GM12801 (cell line): Measurements from ENCODE around the gene ATP2B2.

ENCODE experiments used
- TF ChIP-seq, protein P1 (sequence below): IDR thresholded peaks from one replicate; pipeline ENCODE4 v1.5.1; 2011; ENCODE audit warnings: control low read depth; ENCODE audit not compliant: insufficient read length; ENCODE audit errors: extremely low read depth

Gene ATP2B2

DNA sequence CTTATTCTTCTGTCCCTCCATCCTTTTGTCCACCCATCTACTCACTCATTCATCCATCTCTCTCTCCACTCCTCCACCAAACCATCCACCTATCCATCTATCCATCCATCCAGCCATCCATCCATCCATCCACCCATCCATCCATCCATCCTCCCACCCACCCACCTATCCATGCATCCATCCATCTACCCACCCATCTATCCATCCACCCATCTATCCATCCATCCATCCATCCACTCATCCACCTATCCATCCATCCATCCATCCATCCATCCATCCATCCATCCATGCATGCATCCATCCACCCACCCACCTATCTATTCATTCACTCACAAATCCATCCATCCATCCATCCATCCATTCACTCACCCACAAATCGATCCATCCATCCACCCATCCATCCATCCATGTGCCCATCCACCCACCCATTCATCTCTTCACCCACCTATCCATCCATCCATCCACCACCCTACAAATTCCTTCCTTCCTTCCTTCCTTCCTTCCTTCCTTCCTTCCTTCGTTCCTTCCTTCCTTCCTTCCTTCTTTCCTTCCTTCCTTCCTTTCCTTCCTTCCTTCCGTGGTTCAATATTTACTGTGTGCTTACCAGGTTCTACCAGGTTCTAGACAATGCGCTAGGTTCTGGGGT, 17.3 kb downstream of the ATP2B2 start:
- TF ChIP-seq, protein P1, sequence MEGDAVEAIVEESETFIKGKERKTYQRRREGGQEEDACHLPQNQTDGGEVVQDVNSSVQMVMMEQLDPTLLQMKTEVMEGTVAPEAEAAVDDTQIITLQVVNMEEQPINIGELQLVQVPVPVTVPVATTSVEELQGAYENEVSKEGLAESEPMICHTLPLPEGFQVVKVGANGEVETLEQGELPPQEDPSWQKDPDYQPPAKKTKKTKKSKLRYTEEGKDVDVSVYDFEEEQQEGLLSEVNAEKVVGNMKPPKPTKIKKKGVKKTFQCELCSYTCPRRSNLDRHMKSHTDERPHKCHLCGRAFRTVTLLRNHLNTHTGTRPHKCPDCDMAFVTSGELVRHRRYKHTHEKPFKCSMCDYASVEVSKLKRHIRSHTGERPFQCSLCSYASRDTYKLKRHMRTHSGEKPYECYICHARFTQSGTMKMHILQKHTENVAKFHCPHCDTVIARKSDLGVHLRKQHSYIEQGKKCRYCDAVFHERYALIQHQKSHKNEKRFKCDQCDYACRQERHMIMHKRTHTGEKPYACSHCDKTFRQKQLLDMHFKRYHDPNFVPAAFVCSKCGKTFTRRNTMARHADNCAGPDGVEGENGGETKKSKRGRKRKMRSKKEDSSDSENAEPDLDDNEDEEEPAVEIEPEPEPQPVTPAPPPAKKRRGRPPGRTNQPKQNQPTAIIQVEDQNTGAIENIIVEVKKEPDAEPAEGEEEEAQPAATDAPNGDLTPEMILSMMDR = no peak

DNA sequence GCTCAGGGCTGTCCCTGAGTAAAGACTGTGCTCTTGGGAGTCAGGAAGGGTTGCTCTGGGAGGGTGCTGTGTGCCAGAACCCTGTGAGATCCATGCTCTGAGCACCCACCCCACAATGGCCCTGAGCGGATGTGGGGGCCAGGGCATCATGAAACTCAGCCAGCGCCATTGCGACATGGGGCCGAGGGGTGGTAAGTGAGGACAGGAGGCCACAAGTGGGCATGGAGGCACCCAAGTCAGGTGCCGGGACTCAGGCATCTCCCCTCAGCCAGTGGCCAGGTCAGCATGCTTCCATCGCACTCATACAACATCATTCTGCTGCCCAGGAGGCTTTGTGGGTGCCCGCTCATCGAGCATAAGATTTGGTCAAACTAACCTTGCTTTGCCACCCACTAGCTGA, 19.6 kb downstream of the ATP2B2 start:
- TF ChIP-seq, protein P1 = no peak

DNA sequence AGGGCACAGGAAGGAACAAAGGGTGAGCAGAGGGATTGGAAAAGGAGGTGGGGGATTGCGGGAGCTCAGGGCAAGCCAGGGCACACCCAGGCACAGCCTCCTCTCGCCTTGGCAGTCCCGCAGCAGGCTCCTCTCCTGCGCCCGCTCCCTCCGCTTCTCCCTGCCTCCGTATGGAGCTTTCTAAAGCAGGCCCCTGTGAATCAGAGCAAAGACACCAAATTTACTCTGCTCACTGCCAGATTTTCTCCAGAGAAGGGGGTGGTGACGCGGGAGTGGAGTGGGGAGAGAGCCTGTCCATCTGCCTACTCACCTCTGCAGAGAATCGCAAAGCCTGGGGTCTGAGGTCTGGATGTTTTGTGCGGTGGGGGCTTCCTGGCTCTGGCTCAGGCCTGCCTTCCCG, 20.0 kb downstream of the ATP2B2 start:
- TF ChIP-seq, protein P1 = no peak

DNA sequence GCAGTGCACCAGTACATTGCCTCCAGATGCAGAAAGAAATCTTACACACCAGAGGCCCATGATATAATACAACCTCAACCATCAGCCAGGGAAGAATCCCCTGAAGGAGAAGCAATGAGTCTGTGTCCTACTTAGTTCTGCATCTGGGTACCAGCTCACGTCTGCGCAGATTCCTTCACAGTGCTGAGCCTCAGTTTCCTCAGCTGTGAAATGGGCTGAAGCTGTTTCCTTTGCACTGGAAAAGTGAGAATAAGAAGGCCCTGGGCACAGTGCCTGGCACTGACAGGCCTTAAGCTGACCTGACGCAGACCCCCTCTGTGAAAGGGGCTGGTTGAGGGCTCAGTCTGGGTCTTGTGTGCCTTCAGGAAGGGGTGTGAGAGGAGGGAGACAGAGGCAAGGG, 20.7 kb downstream of the ATP2B2 start:
- TF ChIP-seq, protein P1 = no peak

- TF ChIP-seq, protein P1 = no peak
These were observed 21.6 kb downstream of the ATP2B2 start for GRCh38 chr3:10483686-10484345.

DNA sequence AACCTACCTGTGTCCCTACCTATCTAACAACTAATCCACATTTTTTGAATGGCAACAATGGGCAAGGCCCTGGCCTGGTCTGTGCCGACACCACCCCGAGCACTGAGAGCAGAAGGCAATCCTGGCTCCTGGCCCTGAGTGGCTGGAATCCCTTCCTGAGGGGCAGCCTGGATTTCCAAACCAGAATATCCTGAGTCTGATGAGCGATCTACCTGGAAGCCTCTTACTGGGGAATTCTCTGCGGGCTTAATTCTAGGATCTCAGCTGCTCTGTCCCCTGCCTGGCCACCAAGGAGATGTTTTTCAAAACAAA, 22.1 kb downstream of the ATP2B2 start:
- TF ChIP-seq, protein P1 = no peak

GRCh38 chr3:10482631-10483363, 22.6 kb downstream of the ATP2B2 start:
- TF ChIP-seq, protein P1 = no peak
